Measurements from ENCODE around the gene TVP23A.

DNA sequence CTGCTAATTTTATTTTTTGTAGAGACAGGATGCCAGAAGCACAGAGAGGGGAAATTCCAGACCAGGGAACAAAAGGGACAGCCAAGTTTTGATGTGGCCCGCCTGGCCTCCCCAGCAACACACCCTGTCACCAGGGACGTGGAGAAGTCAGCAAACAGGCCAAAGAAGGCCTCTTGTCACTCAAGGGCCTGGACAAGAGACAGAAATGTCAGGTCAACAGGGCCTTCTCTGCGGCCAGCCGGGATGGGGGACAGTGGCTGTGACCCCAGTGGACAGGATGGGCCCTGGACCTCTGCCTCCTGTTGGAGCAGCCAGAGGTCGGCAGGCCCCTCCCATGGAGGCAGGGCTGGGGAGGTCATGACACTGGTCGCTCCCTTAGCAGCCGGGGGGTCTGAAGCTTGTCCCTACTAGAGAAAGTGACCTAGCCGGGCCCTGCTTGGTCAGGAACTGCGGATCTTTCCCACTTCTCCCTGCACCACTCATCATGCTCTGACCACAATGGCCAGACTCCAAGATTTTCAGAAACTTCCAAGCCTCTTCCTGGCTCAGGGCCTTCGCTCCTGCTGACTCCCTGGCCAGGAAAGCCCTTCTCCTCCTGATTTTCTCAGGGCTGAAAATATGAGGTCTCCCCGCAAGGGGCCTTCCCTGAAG, 9.2 kb upstream of the TVP23A start:
- TF ChIP-seq, protein P1, sequence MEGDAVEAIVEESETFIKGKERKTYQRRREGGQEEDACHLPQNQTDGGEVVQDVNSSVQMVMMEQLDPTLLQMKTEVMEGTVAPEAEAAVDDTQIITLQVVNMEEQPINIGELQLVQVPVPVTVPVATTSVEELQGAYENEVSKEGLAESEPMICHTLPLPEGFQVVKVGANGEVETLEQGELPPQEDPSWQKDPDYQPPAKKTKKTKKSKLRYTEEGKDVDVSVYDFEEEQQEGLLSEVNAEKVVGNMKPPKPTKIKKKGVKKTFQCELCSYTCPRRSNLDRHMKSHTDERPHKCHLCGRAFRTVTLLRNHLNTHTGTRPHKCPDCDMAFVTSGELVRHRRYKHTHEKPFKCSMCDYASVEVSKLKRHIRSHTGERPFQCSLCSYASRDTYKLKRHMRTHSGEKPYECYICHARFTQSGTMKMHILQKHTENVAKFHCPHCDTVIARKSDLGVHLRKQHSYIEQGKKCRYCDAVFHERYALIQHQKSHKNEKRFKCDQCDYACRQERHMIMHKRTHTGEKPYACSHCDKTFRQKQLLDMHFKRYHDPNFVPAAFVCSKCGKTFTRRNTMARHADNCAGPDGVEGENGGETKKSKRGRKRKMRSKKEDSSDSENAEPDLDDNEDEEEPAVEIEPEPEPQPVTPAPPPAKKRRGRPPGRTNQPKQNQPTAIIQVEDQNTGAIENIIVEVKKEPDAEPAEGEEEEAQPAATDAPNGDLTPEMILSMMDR (IDR thresholded peaks at IDR 0.05; ENCODE audit: borderline replicate concordance, extremely low read depth, low read length, poor library complexity, severe bottlenecking) = no peak
- no peak for TF ChIP-seq EZH2 (IDR thresholded peaks at IDR 0.05; ENCODE audit: borderline replicate concordance, low read depth, low read length, severe bottlenecking)

Measured in DND-41 (cell line).